ENCODE results near the gene NEDD4L.

- TF ChIP-seq EP300 (IDR thresholded peaks at IDR 0.05), result no peak
- TF ChIP-seq CTCF (IDR thresholded peaks at IDR 0.05), result no peak
Measured at GRCh38 chr18:58388736-58389135, 344.7 kb downstream of the NEDD4L start.

All from sigmoid colon (tissue), 4 donors.